HG03571 (cell line): ENCODE measurements around the gene PGAP3.

Experiments used
- ATAC-seq: cut with Tn5 transposase; IDR thresholded peaks from one replicate; pipeline ENCODE4 v1.9.1; 2021; ENCODE audit not compliant: unreplicated experiment

The PGAP3 gene

DNA sequence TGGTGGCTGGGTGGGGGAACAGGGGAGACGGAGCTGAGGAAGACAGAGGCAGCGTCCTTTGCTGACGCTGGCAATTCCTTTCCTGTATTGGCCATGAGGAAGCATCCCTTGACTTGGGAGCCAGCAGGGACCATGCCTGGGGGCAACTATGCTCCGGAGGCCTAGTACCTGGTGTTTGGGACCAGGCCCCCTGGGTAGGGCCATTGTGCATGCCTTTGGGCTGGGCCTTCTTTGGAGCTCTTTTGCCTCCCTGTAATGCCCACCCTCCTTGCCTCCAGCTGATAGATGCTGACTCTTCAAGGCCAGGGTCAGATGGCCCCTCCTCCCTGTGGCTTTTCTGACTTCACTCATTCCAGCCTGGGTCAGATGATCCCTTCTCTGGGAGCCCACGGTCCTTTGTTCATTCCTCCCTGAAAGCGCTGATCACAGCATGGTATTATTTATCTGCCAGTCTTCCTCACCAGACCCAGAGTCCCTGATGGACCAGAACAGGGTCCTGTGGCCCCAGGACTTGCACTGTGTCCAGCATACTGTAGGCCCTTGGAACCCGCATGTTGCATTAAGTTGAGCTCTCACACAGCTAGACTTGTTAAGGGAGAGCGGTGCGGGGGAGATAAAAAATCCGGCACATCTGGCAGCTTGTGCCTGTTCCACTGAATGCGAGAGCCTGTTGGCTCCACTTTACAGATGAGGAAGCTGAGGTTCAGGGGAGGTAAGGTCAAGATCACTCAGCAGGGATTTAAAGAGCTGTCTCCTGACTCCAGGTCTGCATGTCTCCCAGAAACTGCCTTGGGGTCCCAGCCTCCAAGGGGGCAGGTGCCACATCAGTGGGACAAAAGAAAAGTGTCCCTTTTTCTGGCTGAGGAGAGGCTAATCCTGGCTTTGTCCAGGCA is 48.0 kb downstream of the PGAP3 start:
- no peak for ATAC-seq

DNA sequence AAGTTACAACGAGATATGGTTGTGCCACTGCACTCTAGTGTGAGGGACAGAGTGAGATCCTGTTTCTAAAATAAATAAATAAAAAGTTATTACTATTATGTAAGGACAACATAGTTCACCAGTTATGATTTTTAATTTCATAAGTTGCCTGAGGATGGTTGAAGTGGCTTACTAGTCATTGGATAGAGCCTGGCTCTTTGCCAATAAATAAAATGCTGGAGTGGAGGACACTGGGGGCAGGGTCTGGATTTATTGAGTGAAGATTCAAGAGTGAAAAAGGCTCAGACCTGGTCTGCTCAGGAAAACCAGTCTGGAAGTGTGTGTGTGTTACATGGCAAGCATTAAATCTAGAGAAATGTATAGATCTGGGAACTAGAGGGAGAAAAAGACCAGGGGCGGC is 48.8 kb downstream of the PGAP3 start:
- no peak for ATAC-seq

DNA sequence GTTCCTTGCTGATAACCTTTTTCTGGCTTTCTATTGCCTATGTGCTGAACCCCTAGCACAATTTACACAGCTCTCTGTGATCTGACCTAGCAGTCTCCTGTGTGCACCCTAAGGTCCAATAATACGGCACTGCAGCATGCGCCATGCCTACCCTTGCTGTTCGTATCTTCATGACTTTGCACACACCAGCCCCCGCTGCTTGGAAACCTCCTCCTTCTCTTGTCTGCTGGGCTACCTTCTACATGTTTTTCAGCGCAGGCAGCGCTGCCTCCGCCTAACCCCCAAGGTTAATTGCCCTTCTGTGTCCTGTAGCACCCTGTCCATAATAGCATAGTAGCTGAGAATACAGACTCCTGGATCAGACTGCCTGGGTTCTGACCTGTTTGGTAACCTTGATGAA is 49.5 kb downstream of the PGAP3 start:
- ATAC-seq = no peak

DNA sequence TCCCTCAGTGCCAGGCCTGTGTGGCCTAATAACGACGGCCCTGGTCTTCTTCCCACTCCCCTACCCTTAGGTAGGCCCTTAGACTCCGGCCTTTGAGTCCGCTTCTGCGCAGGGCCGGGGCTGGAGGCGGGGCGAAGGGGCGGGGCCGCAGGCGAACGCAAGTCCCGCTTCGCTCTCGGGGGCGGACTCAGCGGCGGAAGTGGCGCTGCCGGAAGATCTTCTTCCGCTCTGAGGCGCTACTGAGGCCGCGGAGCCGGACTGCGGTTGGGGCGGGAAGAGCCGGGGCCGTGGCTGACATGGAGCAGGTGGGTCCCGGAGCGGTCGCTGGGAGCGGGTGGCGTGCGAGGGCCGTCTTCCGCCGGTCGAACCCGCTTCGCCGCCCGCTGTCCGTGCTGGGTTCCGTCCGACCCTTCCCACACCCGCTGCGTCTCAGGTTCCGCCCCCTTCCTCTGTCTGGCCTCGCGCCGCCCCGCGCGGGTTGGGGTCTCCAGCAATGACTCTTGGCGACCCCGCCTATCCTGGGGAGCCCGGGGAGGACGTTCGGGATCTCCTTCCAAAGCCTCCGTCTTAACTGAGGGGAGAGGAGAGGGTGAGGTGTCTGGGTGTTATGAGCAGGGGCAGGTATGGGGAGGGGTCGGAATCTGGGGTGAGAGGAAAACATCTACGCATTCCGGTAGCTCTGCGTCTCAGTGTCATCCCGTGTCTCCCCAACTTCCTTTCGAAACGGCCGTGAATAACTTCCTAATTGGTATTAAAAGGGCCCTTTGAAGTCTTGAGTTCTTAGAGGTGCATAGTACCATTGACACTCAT is 50.7 kb downstream of the PGAP3 start, which contains the start of gene STARD3:
Gene STARD3, plus strand, starts transcription at position 218 of the 810 bp plus-strand sequence. CDS start 16,388 bp downstream, outside the sequence.
- peak; percentile 70 for ATAC-seq

DNA sequence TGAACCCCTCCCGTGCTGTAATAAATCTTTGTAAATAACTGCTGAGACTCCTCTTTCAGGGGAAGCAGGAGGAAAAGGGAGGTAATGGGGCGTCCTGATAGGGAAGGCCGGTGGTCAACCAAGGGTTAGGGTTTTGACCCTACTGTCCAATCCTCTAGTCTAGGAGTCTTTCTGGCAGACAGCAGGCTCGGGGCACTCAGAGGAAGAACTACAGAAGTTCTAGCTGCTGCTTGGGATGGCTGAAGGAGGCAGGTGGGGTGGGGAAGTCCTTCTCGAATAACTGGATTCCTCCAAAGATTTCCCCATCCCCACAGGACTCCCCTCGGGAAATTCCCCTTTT is 51.3 kb downstream of the PGAP3 start:
- no peak for ATAC-seq

DNA sequence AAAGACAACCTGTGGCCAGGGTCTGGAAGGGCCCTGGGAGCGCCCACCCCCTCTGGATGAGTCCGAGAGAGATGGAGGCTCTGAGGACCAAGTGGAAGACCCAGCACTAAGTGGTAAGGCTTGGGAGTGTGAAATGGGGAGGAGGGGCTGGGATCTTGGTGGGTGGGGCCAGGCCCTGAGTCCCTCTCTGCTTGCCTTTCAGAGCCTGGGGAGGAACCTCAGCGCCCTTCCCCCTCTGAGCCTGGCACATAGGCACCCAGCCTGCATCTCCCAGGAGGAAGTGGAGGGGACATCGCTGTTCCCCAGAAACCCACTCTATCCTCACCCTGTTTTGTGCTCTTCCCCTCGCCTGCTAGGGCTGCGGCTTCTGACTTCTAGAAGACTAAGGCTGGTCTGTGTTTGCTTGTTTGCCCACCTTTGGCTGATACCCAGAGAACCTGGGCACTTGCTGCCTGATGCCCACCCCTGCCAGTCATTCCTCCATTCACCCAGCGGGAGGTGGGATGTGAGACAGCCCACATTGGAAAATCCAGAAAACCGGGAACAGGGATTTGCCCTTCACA is 52.2 kb downstream of the PGAP3 start:
- ATAC-seq = no peak

DNA sequence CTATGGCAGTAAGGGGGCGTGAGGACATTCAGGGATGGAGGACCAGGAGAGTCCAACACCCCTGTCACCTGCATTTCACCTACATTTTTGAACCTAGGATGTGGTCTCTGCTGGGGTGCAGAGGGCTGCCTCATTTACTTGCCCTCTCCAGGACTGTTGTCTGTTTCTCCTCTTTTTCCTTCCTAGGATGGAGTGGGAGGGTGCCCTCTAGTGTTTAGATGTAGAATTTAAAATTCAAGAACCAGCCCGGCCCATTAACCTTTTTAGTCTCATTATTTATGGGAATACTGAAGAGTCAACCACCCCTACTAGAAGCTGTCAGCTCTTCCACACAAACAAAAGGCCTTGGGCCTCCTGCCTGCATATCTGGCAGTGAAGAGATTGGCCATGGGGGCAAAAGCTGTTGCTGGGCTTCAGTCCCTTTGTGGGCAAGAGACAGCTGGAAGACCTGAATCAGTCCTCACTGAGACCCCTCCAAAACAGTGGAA is 53.4 kb downstream of the PGAP3 start:
- ATAC-seq = no peak

DNA sequence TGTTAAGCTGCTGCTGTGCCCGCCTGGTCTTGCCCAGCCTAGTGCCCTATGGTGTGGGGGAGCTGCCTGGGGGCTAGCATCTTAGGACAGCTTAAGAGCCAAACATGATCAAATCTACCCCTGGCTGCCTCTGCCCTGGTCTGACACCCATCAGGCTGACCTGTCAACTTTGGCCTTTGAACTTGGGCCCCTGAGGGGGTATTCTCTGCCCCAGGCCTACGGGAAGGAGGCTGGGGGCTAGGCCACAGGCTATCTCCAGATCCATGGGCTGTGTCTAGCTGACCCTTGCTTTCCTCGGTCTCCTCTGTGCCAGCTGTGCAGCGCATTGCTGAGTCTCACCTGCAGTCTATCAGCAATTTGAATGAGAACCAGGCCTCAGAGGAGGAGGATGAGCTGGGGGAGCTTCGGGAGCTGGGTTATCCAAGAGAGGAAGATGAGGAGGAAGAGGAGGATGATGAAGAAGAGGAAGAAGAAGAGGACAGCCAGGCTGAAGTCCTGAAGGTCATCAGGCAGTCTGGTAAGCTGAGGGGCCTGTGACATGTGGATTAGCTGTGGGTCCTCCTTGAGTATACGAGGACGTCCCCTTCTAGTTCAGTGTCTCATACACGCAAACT is 54.2 kb downstream of the PGAP3 start:
- no peak for ATAC-seq

DNA sequence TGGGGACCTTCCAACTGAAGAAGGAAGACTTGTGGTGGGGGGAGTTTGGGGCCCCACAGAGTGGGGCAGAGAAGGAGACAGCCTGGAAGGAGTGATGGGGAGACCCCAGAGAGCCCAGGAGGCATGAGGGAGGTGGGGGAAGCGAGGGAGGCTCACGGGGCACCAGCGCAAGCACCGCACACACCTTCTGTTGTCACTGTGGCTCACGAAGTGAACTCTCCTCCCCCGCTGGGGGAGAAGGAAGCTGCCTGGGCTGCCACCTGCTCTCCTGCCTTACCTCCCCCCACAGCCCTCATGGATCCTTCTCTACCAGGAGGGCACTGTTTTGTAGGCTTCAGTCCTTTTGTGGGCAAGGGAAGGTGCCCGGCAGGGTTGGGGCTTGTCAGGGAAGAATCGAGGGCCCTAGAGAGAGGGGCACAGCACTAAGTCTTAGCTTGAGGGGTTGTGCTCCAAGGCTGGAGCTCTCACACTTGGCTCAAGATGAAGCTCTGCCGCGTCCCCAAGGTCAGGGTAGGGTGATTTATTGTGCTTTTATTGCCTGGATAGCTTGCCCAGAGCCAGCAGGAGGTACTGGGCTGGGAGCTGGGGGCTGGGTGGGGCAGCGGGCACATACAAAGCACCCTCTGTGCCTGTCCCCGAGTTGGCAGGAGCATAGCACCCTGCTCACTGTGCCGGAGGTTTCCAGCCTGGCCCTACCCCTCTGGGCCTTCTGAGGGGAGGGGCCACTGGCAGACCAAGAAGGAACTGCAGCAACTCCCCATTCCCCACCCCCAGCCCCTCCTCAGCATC is 55.5 kb downstream of the PGAP3 start:
- ATAC-seq = no peak

DNA sequence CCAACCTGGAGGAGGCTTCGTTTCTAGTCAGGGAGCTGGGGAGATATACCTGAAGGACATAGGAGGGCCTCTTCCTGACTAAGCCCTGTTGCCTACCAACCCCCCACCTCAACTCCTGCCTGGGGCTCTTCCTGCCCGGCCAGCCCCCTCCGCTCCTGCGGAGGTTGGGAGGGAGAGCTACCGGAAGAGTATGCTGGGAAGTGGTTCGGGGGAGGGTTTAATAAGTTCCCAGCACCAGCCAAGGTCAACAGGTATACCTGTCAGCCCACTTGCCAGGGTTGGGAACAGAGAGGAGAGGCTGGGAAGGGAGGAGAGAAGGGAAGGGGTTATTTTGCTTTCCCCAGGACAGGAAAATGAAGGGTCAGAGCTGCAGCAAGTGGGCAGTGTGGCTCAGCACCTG is 56.5 kb downstream of the PGAP3 start:
- ATAC-seq = no peak

DNA sequence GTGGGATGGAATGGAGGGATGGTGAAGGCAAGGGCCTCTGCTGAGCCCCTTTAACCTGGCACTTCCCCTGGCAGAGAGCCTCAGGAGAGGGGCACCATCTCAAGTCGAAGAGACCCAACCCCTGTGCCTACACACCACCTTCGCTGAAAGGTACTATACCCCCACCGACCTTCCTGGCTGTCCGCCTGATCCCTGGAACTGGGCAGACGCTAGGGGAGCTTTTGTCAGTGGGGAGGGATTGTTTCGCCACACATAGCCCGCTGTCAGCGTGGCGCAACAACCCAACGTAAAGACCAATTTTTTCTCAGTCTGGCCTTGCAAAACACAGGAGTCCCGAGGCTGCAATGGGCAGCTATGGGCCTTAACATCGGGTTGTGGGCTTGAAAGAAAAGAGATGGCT is 58.0 kb downstream of the PGAP3 start:
- ATAC-seq = no peak

DNA sequence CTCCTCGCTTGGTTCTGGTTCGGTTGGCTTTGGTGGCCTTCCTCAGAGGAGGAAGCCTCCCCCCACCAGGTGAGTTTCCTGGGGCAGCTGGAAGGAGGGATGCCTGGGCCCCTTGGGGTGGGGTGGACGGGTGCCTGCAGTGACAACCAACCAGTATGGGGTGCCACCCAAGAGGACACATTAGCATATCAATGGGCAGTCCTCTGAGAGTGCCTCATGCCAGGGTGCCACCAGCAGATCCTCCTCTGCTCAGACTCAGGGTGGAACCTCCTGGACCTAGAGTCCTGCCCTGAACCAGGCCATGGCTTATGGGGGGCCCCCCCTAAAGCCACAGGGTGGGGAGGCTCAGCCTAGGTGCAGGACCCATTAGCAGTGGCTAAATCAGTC is 58.4 kb downstream of the PGAP3 start:
- no peak for ATAC-seq

DNA sequence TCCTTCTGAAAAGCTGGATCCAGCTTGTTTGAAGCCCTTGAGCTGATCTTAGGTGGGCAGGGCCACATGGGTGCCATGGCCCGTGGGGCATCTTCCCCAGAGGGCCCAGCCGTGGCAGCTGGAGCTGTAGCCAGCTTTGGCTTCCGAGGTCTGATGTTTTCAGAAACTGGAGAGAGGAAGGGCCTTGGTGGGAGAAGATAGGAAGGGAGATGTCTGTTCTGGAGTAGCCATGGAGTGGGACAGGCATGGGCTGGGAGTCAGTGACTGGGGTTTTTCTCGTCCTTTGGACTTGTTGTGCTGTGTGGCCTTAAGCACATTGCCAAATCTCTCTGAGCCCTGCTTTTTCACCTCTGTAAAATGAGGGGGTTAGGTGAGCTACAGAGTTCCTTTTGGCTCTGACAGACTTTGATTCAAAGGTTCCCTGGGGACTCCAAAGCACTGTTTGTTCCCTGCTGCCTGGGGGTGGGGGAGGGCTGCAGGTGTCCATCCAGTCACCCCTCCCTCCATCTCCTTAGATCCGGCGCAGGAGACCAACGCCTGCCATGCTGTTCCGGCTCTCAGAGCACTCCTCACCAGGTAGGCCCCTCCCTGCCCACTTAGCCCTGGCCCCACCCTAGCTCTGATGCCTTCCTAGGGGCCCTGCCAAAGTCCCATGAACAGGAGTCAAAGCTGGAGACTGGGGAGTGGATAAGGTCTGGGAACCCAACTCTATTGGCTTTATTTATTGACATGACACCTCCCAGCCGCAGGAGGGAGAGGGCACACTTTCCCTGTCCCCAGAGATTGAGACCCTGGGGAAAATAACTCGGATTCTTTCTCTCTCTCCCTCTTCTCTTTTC is 59.0 kb downstream of the PGAP3 start:
- ATAC-seq = no peak

DNA sequence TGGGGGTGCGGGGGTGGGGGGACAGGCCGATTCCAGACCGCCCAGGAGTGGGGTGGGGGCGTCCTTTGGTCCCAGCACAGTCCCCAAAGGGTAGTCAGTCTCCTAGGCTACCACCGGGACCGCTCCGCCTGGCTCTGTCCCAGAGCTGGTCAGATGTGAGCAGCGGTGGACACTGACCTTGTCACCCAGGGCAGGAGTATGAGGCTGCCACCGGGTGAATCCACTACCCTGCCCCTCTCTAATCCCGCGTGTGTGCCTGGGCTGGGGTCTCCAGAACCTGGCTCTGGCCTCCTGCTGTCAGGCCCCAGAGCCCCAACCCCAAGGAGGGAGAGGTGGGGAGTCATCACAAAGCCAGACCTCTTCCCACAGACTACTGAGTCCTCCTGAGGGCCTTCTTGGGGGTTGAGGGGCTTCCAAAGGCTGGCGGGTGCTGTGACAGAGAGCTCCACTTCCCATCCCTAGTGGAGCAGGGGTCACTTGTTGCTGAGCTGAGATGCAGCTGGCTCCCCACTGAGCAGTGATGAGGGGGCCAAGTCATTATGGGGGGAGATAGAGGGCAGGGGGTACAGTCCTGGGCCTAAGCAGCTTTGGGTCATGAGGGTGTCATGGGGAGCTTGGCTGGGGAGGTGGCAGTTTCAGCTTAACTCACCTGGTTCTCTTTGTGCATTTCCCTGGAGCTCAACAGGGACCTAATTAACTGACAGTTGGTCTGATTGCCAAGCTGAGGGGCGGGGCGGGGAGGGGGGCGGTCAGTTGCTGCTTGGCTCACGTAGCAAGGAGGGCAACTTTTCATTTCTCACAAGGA is 59.9 kb downstream of the PGAP3 start:
- no peak for ATAC-seq

DNA sequence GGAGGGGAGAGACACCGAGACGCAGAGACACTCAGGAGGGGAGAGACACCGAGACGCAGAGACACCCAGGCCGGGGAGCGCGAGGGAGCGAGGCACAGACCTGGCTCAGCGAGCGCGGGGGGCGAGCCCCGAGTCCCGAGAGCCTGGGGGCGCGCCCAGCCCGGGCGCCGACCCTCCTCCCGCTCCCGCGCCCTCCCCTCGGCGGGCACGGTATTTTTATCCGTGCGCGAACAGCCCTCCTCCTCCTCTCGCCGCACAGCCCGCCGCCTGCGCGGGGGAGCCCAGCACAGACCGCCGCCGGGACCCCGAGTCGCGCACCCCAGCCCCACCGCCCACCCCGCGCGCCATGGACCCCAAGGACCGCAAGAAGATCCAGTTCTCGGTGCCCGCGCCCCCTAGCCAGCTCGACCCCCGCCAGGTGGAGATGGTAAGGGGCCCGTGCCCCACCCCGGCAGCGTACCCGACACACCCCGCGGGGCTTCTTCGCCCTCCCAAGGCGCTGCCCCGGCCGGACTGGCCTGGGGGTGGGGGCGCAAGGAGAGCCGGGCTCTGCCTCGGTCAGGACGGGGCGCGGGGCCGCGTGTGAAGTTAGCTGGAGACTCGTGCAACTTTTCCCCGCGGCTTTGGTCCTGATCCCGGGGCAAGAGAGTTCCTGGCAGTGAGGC is 60.7 kb downstream of the PGAP3 start:
- no peak for ATAC-seq

DNA sequence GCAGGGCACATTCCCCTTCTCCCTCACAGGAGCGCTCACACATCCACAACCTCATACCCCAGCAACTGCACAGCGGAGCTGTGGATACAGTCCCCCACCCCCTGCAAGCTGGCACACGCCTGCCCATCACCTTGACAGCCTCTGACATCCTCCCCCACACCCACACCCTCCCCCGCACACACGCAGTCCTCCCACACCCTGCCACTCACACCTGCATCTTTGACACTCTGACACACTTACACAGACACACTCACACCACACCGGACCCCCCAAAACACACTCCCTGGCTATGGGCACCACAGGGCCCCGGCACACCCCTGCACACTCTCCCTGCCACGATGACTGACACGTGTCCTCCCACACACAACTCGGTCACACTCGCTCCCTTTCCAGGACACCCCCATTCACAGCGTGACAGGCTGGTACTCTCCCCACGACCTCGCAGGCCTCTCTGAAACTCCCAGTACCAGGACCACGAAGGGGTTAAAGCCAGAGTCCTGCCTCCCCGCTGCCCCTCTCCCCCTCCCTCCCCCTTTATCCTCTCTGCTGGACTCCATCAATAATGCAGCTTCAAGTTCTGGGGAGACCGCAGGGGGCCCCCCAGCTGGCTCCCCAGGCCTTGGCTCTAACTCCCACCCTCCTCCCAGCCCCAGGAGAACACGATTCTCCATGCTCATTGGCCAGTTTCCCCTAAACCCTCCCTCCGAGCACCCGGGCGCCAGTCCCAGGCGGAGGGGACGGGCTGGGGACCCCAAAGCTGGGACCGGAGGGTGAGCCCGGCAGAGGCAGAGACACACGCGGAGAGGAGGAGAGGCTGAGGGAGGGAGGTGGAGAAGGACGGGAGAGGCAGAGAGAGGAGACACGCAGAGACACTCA is 61.4 kb downstream of the PGAP3 start, which contains the start of gene PPP1R1B:
Gene PPP1R1B, plus strand, starts transcription at position 782 of the 876 bp plus-strand sequence. CDS start 441 bp downstream, outside the sequence.
- ATAC-seq = no peak

DNA sequence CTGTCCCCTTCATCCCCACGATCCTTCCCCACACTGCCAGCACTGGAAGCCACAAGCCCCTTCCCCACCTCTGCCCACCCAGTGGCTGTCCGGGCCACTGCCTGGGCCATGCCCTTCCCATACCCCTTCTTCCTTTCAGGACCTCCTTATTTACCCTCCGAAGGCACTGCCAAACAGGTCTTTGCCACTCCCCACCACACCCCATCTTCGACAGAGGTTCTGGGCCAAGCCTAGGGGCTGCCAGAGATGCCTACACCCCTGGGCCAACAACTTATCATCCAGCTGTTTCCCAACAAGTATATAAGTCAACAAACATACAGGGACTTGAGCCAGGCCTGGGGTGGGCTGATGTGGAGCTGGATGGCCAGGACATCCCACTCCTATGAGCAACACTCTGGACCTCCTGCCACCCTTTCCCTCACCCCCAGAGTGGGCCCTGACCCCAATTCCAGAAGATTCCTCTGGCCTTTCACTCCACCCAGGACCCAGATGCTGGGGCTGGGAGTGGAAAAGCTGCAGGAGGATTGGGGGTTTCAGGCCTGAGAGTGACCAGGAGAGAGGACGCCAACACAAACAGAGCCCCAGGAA is 62.6 kb downstream of the PGAP3 start:
- no peak for ATAC-seq
